K562 (cell line): ENCODE results near the gene ROBO3. TPM values are rescaled to one million over a fixed set of nuclear protein-coding genes. Genes with fewer than 3 reads are reported as not detected.

Source experiments
- ATAC-seq: fragments of 200-7000 bp; cut with Tn5 transposase; 3 replicates; pipeline ENCODE4 v1.9.1; 2020; ENCODE audit warnings: moderate library complexity
- BruUV-seq: library from RNA; stranded (reverse); fragments of 400-500 nt; replicated peaks from 2 replicates; lab custom pipeline; 2021; lab: Mats Ljungman, UMichigan
- CTCF ChIA-PET: fragments of 300-600 bp; formaldehyde crosslinking; extraction: SDS; loops from one replicate; lab custom pipeline; 2021; ENCODE audit warnings: low intra/inter-chr PET ratio; lab: Yijun Ruan, JAX
- POLR2A ChIA-PET: fragments of 300-600, 350-650 bp; sonication (Branson Sonifier 250); formaldehyde crosslinking; extraction: SDS; loops from one replicate; lab custom pipeline; 2021; ENCODE audit warnings: antibody characterized with exemption, inconsistent platforms; lab: Yijun Ruan, JAX
- DNase-seq, 4 experiments: peaks; one replicate each; pipeline versions ENCODE4 v3.0.0 to v3.0.0-alpha.2; 2011 to 2018; ENCODE audit warnings: low spot score in 3 of 4, mixed read lengths in 3 of 4; ENCODE audit errors: extremely low read depth in 1 of 4
- FAIRE-seq: peaks from 2 replicates; lab custom pipeline; 2011; peaks lifted over from hg19 to GRCh38; lab: Jason Lieb, UNC
- H2AFZ ChIP-seq: 2 replicates; pipeline ENCODE4 v1.6.0; 2011; ENCODE audit warnings: low read depth, low read length, control low read depth, inconsistent platforms
- H3K27ac ChIP-seq: fragments of 200-600 bp; 3 replicates; pipeline ENCODE4 v1.8.0; 2011; ENCODE audit warnings: low read depth, mild to moderate bottlenecking, control low read depth, inconsistent platforms, low read length, moderate library complexity, mixed read lengths; ENCODE audit errors: extremely low read depth
- H3K27me3 ChIP-seq, 2 experiments: fragments of 300-600 bp in 1 of 2; 2 replicates in 1 of 2; 3 replicates in 1 of 2; pipeline versions ENCODE4 v1.6.0 to v1.8.0; 2011; ENCODE audit warnings: inconsistent platforms in 2 of 2, low read length in 2 of 2, mild to moderate bottlenecking in 1 of 2, mixed read lengths in 1 of 2, moderate library complexity in 1 of 2; ENCODE audit not compliant: control insufficient read depth in 2 of 2, insufficient read depth in 2 of 2
- H3K36me3 ChIP-seq: fragments of 300-600 bp; 3 replicates; pipeline ENCODE4 v1.8.0; 2011; ENCODE audit warnings: mild to moderate bottlenecking, low read length, inconsistent platforms; ENCODE audit not compliant: control insufficient read depth, insufficient read depth
- H3K4me1 ChIP-seq, 2 experiments: fragments of 200-600 bp in 1 of 2; replicated peaks in 1 of 2; 2 replicates in 1 of 2; 3 replicates in 1 of 2; pipeline versions ENCODE4 v1.5.1 to v1.8.0; 2011; ENCODE audit warnings: inconsistent platforms in 2 of 2, low read length in 2 of 2, mild to moderate bottlenecking in 1 of 2, mixed read lengths in 1 of 2, moderate library complexity in 1 of 2; ENCODE audit not compliant: control insufficient read depth in 2 of 2, insufficient read depth in 2 of 2
- H3K4me2 ChIP-seq: 2 replicates; pipeline ENCODE4 v1.6.1; 2011; ENCODE audit warnings: low read length, control low read depth, inconsistent platforms, mixed read lengths; ENCODE audit not compliant: insufficient read depth
- H3K4me3 ChIP-seq: fragments of 200-600 bp; sonication (generic), shearing (Covaris generic); 2 replicates; pipeline ENCODE4 v1.5.1; 2016; ENCODE audit warnings: control low read depth, inconsistent platforms
- H3K79me2 ChIP-seq: fragments of 200-600 bp; 3 replicates; pipeline ENCODE4 v1.8.0; 2011; ENCODE audit warnings: low read length, inconsistent platforms; ENCODE audit not compliant: control insufficient read depth, insufficient read depth
- H3K9ac ChIP-seq, 2 experiments: 2 replicates each; pipeline versions ENCODE4 v1.6.0 to v1.6.1; 2011; ENCODE audit warnings: low read depth in 2 of 2, low read length in 2 of 2, control low read depth in 1 of 2, inconsistent platforms in 1 of 2, mild to moderate bottlenecking in 1 of 2, mixed read lengths in 1 of 2; ENCODE audit not compliant: insufficient read depth in 1 of 2
- H3K9me1 ChIP-seq: one replicate; pipeline ENCODE4 v1.6.0; 2011; ENCODE audit warnings: inconsistent platforms, mild to moderate bottlenecking, low read length, moderate library complexity; ENCODE audit not compliant: control insufficient read depth, insufficient read depth
- H3K9me3 ChIP-seq: replicated peaks from 2 replicates; pipeline ENCODE4 v1.5.1; 2011; ENCODE audit warnings: low read depth, low read length, inconsistent platforms; ENCODE audit not compliant: control insufficient read depth, insufficient read depth
- H4K20me1 ChIP-seq: replicated peaks from 2 replicates; pipeline ENCODE4 v1.6.1; 2011; ENCODE audit warnings: low read length, inconsistent platforms, mixed read lengths; ENCODE audit not compliant: control insufficient read depth, insufficient read depth
- DEAF1 ChIP-seq: fragments of 450-650 bp; formaldehyde crosslinking; IDR thresholded peaks from 2 replicates; pipeline ENCODE4 v1.4.0; 2020; ENCODE audit warnings: mild to moderate bottlenecking, moderate library complexity
- PRPF4 ChIP-seq: fragments of 200-400 bp; formaldehyde crosslinking; IDR thresholded peaks from one replicate; pipeline ENCODE4 v1.6.1; 2017; ENCODE audit warnings: low read length, low read depth, mild to moderate bottlenecking; ENCODE audit not compliant: insufficient read depth, poor library complexity, severe bottlenecking
- SMC3 ChIP-seq: conservative IDR thresholded peaks from 2 replicates; pipeline ENCODE4 v1.6.1; 2011; ENCODE audit warnings: low read depth, low read length, improper control_type of control experiment; ENCODE audit not compliant: insufficient read depth
- VEZF1 ChIP-seq: fragments of 200-800 bp; sonication (Bioruptor generic); IDR thresholded peaks from 2 replicates; pipeline ENCODE4 v1.6.1; 2017; ENCODE audit warnings: missing genetic modification characterization, missing compliant biosample characterization
- ZBTB40 ChIP-seq, 2 experiments: fragments of 450-650 bp in 1 of 2; sonication (generic) in 1 of 2; formaldehyde crosslinking in 1 of 2; IDR thresholded peaks; 2 replicates each; pipeline versions ENCODE4 v1.7.1 to v1.9.0; 2016 to 2022; ENCODE audit warnings: inconsistent platforms in 1 of 2, mild to moderate bottlenecking in 1 of 2, missing genetic modification reagents in 1 of 2
- ZNF347 ChIP-seq: fragments of 450-650 bp; formaldehyde crosslinking; IDR thresholded peaks from 2 replicates; pipeline ENCODE4 v1.4.0; 2020; ENCODE audit warnings: low read depth, mild to moderate bottlenecking, moderate library complexity
- WGBS: fragments of 100-300 bp; shearing (Covaris generic); methylation state at CpG from one replicate; pipeline ENCODE4 v1.1.6; 2016; ENCODE audit warnings: low coverage, mixed read lengths; ENCODE audit not compliant: insufficient coverage; ENCODE audit errors: missing lambda C conversion rate; 5-methylcytosine and 5-hydroxymethylcytosine counted together
- in situ Hi-C: fragments of 300-500 bp; cut with MboI; formaldehyde crosslinking; loops from 4 replicates; pipeline ENCODE4 v1.15.0; 2018; ENCODE audit warnings: inconsistent platforms, mixed read lengths
- intact Hi-C: fragments of 100-400 bp; cut with micrococcal nuclease; formaldehyde crosslinking; loops from 2 replicates; pipeline ENCODE4 v1.14.2; 2022
- polyA plus RNA-seq, 8 experiments: library from polyadenylated mRNA; depleted of rRNA in 4 of 8; stranded (reverse) in 5 of 8; unstranded in 3 of 8; fragments of >200 nt; fragmentation: Nextera tagmentation in 2 of 8; fragmentation: Illumina TruSeq in 1 of 8; extraction: Ambion mirVana in 2 of 8; extraction: Trizol in 1 of 8; gene quantifications; 2 replicates each; pipeline versions ENCODE4 v1.2.1 to v1.2.3, GENCODE V29; 2011 to 2014; ENCODE audit warnings: inconsistent platforms in 1 of 8, missing spikeins in 1 of 8
- total RNA-seq, 7 experiments: library from RNA; depleted of rRNA in 6 of 7; stranded (reverse); fragments of >200 nt in 6 of 7; fragmentation: Illumina TruSeq in 2 of 7; extraction: Trizol in 2 of 7; gene quantifications; 2 replicates each; pipeline versions ENCODE4 v1.2.1 to v1.2.3, GENCODE V29; 2011 to 2021; ENCODE audit warnings: low replicate concordance in 1 of 7

ROBO3 gene
- total and polyA plus RNA-seq, 9 of the 15 experiments (the other 6 are each of a cell fraction or from before 2014, with no cell fraction given): 0.29 to 1.4 (median 0.97) TPM; not detected in 2

GRCh38 chr11:124837491-124837856 is 27.8 kb upstream of the ROBO3 start:
- 2% methylated on average over 3 of the region's 3 CpGs for WGBS
- no peak overlapping the region for H3K9ac ChIP-seq
- no peaks in the 10 kb centered on the region for H3K9me3 ChIP-seq
- no peak overlapping the region for H3K27ac ChIP-seq
- H3K9me1 ChIP-seq: no peaks in the 10 kb centered on the region
- DNase-seq: peak; percentile 56 to 67 (median 64)
- peaks cover 0 to 10% of the 10 kb centered on the region in 2 experiments; a peak in 2 of 5 replicates for H3K4me1 ChIP-seq
- ATAC-seq: peak; percentile 84
- ChIA-PET CTCF (interaction anchor here (0.6 to 2.5 kb wide), 13 partner anchors 28 to 766 kb away, joined by 3 to 35 read pairs (median 6); partner anchors contain the start of genes ESAM, SIAE and SPA17), POLR2A (interaction anchor here (0.8 kb wide), 1 partner anchor 9 kb away, joined by 3 read pairs; no protein-coding TSS in a partner anchor)
- intact Hi-C loops: loop anchor here (1.0 to 2.0 kb wide), 6 partner anchors 29 to 423 kb away; no protein-coding TSS in a partner anchor
- H2AFZ ChIP-seq: no peak overlapping the region
- H3K4me3 ChIP-seq: no peak overlapping the region
- H3K4me2 ChIP-seq: no peak overlapping the region
- H3K36me3 ChIP-seq: no peaks in the 10 kb centered on the region
- H3K79me2 ChIP-seq: no peaks in the 10 kb centered on the region
- H4K20me1 ChIP-seq: no peaks in the 10 kb centered on the region
- no TSS peak for BruUV-seq
- peak; percentile 52 for FAIRE-seq
- in situ Hi-C loops: loop anchor here (5.0 to 25.0 kb wide), 2 partner anchors 165 to 425 kb away; partner anchors contain the start of genes OR8B4, SIAE and SPA17
- peaks cover 44 to 51% of the 10 kb centered on the region in 2 experiments for H3K27me3 ChIP-seq
- TF ChIP-seq SMC3: 0 out of 2 replicates have a peak, but pooled peaks have one; percentile 20
- no peak for TF ChIP-seq ZBTB40 (IDR thresholded peaks at IDR 0.05)
- TF ChIP-seq ZBTB40 (CRISPR knock-in tag; IDR thresholded peaks at IDR 0.05): no peak
- no peak for TF ChIP-seq PRPF4
- peak; percentile 28; the same call in 1 of the 2 replicates for TF ChIP-seq VEZF1 (CRISPR knock-in tag)
- TF ChIP-seq ZNF347 (CRISPR knock-in tag): no peak
- peak; percentile 47; the same call in 1 of the 2 replicates for TF ChIP-seq DEAF1 (CRISPR knock-in tag)
